Suprapubic skin (tissue), 4 donors: Measurements from ENCODE around the gene PHF21A. TPM values are rescaled to one million over a fixed set of nuclear protein-coding genes. Genes with fewer than 3 reads are reported as not detected.

Source experiments
- DNase-seq, 2 donors: peaks; one replicate each; pipeline ENCODE4 v3.0.0-alpha.2; 2019; ENCODE audit warnings: low spot score in 2 of 2
- H3K27ac ChIP-seq: fragments of 200-600 bp; sonication (generic); one replicate; pipeline ENCODE4 v1.5.1; 2019
- H3K27me3 ChIP-seq: fragments of 200-600 bp; sonication (generic); one replicate; pipeline ENCODE4 v1.5.1; 2019
- H3K36me3 ChIP-seq: fragments of 200-600 bp; sonication (generic); one replicate; pipeline ENCODE4 v1.5.1; 2019
- H3K4me1 ChIP-seq: fragments of 200-600 bp; sonication (generic); one replicate; pipeline ENCODE4 v1.5.1; 2019
- H3K4me3 ChIP-seq: fragments of 200-600 bp; sonication (generic); one replicate; pipeline ENCODE4 v1.5.1; 2019; ENCODE audit warnings: mild to moderate bottlenecking
- H3K9me3 ChIP-seq: fragments of 200-600 bp; sonication (generic); one replicate; pipeline ENCODE4 v1.5.1; 2019
- EP300 ChIP-seq: sonication (generic); formaldehyde crosslinking; IDR thresholded peaks from one replicate; pipeline ENCODE4 v1.6.1; 2017; ENCODE audit warnings: antibody characterized with exemption
- POLR2A ChIP-seq, 2 donors: fragments of 450-650 bp; IDR thresholded peaks; one replicate each; pipeline ENCODE4 v1.6.1; 2017; ENCODE audit warnings: antibody characterized with exemption in 2 of 2, mild to moderate bottlenecking in 2 of 2, moderate library complexity in 2 of 2
- POLR2AphosphoS5 ChIP-seq, 3 donors: sonication (generic); formaldehyde crosslinking; IDR thresholded peaks; one replicate each; pipeline ENCODE4 v1.6.1; 2017; ENCODE audit warnings: antibody characterized with exemption in 3 of 3
- WGBS: methylation state at CpG from one replicate; pipeline ENCODE4 v1.1.5; 2018; 5-methylcytosine and 5-hydroxymethylcytosine counted together
- total RNA-seq, 4 donors: library from RNA; depleted of rRNA; stranded (reverse); fragments of >200 nt; gene quantifications; one replicate each; pipeline ENCODE4 v1.1.0, GENCODE V29; 2016
- TF ChIP-seq, protein P1 (sequence below), 2 donors: fragments of 200-600 bp in 1 of 2; fragments of 450-650 bp in 1 of 2; sonication (generic) in 1 of 2; IDR thresholded peaks; one replicate each; pipeline ENCODE4 v1.5.1; 2016 to 2019; ENCODE audit warnings: antibody characterized with exemption in 2 of 2, mild to moderate bottlenecking in 1 of 2, moderate library complexity in 1 of 2

PHF21A gene
- total RNA-seq, 4 donors from 2014 or later, result 15.1 to 89.2 (median 26.6) TPM

DNA sequence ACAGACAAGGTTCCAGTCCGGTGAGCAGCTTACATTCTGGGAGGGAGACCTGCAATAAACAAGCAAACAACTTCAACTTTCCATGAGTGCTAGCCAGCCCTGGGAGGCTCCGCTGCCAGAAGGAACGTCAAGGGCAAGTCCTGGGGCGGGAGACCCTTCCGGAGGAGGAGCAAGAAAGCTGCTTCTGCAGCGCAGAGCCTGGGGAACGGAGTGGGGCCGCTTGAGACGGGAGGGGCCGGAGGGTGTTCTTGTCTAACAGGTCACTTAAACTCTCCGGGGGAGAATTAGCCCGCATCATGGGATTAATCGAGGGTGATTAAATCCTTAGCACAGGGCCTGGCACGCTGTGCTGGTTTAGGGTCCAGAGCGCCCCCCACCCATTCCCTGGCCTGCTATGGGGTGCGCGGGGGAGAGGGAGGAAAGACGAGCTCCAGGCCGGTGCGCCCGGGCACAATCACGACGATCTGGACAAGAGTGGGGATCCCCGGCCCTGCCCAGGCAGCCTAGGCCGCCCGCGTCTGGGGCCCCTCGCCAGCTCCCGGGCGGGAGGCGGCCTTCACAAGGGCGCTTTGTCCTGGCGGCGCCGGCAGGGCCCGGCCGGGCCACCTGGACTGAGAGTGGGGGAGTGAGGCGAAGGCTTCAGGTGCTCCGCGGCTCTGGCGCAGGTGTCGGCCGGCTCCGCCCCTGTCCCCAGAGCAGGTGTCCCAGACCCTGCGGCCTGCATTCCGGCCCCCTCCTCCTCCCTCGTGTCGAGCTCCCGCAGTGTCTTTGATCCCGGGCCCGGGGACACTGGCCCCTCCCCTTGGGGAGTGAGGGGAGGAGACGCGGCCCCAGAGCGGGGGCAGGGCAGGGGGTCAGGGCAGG lies 199.5 kb downstream of the PHF21A start:
- DNase-seq, result peak in 1 of 2 donors; percentile 76
- Histone ChIP-seq H3K36me3 (no peaks in the 10 kb centered on the region), H3K9me3 (no peaks in the 10 kb centered on the region), H3K4me1 (peaks cover 52% of the 10 kb centered on the region), H3K27me3 (peaks cover 15% of the 10 kb centered on the region), H3K4me3 (peak overlapping the region; percentile 57), H3K27ac (peak overlapping the region; percentile 71)
- TF ChIP-seq, protein P1, sequence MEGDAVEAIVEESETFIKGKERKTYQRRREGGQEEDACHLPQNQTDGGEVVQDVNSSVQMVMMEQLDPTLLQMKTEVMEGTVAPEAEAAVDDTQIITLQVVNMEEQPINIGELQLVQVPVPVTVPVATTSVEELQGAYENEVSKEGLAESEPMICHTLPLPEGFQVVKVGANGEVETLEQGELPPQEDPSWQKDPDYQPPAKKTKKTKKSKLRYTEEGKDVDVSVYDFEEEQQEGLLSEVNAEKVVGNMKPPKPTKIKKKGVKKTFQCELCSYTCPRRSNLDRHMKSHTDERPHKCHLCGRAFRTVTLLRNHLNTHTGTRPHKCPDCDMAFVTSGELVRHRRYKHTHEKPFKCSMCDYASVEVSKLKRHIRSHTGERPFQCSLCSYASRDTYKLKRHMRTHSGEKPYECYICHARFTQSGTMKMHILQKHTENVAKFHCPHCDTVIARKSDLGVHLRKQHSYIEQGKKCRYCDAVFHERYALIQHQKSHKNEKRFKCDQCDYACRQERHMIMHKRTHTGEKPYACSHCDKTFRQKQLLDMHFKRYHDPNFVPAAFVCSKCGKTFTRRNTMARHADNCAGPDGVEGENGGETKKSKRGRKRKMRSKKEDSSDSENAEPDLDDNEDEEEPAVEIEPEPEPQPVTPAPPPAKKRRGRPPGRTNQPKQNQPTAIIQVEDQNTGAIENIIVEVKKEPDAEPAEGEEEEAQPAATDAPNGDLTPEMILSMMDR (IDR thresholded peaks at IDR 0.05), result no peak
- TF ChIP-seq EP300, result no peak
- no peak for TF ChIP-seq POLR2AphosphoS5 (IDR thresholded peaks at IDR 0.05)
- TF ChIP-seq POLR2A (IDR thresholded peaks at IDR 0.05), result no peak
- 42% methylated on average over 24 of the region's 54 CpGs for WGBS

DNA sequence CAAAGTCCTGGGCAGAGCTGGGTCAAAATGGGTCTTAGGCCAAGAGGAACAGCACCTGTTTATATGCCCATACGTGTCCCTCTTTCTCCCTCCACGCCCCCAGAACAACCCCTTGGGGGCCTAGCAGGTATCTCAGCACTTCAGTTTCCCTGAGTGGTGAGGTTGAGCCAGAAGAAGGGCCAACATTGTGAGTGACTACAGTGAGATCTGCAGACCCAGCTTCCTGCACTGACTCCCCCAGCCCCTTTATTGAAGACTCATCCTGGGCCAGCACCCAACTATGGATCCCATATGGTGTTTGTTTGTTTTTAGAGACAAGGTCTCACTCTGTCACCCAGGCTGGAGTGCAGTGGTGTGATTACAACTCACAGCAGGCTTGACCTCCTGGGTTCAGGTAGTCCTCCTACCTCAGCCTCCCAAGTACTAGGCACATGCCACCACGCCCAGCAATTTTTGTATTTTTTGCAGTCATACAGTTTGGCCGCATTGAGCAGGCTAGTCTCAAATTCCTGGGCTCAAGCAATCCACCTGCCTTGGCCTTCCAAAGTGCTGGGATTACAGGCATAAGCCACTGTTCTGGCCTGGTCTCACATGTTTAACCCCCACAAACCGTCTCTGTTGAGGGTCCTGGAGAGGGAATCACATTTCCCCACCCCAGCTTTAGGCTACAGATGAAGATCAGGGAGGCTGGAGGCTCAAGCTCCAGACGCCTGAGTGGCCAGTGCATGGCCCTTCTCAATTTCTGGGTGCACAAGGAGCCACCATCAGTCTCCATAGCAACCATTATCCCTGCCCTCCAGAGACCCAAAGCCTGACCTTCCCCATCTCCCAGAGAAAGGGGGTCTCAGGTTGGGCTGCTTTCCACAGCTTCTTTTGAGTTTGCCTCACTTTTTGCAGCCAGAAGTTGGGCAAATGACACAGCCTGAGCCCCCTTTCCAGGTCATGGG lies 200.4 kb downstream of the PHF21A start:
- peak overlapping the region; percentile 71 for H3K27ac ChIP-seq
- H3K36me3 ChIP-seq, result peaks cover 4% of the 10 kb centered on the region
- WGBS, result 77% methylated on average over 6 of the region's 6 CpGs
- H3K4me1 ChIP-seq, result peaks cover 62% of the 10 kb centered on the region
- H3K4me3 ChIP-seq, result no peak overlapping the region
- H3K27me3 ChIP-seq, result peaks cover 15% of the 10 kb centered on the region
- DNase-seq, result no peak
- no peaks in the 10 kb centered on the region for H3K9me3 ChIP-seq
- no peak for TF ChIP-seq POLR2AphosphoS5 (IDR thresholded peaks at IDR 0.05)
- TF ChIP-seq, protein P1 (IDR thresholded peaks at IDR 0.05), result no peak
- no peak for TF ChIP-seq POLR2A (IDR thresholded peaks at IDR 0.05)
- no peak for TF ChIP-seq EP300

DNA sequence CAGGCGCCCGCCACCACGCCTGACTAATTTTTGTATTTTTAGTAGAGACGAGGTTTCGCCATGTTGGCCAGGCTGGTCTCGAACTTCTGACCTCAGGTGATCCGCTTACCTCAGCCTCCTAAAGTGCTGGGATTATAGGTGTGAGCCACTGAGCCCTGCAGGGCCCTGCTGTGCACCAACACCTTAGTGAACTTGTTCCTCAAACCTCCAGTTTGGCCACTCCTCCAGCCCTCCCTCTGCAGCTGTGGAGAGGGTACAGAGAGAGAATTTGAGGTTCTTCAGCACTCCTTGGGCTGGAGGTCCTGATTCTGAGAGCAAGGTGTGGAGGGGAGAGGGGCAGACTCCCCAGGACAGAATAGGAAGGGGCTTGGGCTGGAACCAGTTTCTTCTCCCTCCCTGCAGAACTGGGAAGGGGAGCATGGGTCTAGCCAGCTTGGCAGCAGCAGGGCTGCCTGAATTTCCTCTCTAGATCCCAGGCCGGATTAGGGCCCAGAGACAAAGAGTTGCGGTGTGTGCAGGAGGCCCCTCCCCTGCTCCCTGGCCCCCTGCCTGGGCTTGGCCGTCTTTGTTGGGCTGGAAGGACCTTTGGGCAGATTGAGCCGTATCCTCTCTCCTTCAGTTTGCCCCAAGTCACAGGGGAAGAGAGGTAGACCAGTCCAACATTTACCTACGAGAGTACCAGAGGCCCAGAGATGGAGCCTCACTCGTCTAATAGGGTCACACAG lies 201.3 kb downstream of the PHF21A start:
- H3K36me3 ChIP-seq, result peaks cover 12% of the 10 kb centered on the region
- no peaks in the 10 kb centered on the region for H3K9me3 ChIP-seq
- TF ChIP-seq POLR2AphosphoS5 (IDR thresholded peaks at IDR 0.05) (no peak), POLR2A (IDR thresholded peaks at IDR 0.05) (no peak), EP300 (no peak)
- TF ChIP-seq, protein P1 (IDR thresholded peaks at IDR 0.05), result no peak
- peak overlapping the region; percentile 71 for H3K27ac ChIP-seq
- WGBS, result 91% methylated on average over 7 of the region's 13 CpGs
- peaks cover 62% of the 10 kb centered on the region for H3K4me1 ChIP-seq
- H3K4me3 ChIP-seq, result no peak overlapping the region
- H3K27me3 ChIP-seq, result peaks cover 15% of the 10 kb centered on the region
- peak in 1 of 2 donors; percentile 60 for DNase-seq

DNA sequence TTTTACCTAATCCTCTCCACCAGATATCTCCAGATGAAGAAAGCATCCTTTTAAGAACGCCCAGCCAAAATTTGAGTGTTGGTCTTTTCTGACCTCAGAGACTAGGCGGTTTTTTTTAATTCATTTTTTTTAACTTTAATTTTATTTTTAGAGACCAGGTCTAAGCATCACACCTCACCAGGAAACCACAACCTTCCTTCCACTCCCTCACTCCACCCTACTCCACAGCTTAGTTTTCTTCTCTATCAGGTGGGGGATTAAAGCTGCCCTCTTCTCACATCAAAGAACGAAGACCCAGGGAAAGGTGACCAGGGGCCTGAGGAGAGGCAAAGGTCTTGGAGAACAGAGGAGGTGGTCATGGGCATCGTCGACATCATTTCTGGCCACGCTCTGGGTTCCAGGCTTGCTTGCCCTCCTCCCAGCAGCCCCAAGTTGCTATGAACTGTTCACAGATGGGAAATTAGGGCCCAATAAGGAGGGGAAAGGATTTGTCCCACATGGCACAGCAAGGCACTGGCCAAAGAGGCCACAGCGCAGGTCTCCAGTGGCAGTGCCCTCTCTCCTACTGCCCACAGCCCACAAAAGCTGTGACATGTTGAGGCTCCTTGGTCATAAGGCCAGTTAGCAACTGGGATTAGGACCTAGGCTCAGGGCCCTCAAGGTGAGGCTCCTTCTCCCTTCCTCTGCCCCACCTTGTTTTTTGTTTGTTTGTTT lies 202.1 kb downstream of the PHF21A start:
- Histone ChIP-seq H3K27me3 (peaks cover 15% of the 10 kb centered on the region), H3K4me1 (peaks cover 53% of the 10 kb centered on the region), H3K4me3 (peak overlapping the region; percentile 89), H3K36me3 (peaks cover 21% of the 10 kb centered on the region), H3K27ac (no peak overlapping the region), H3K9me3 (no peaks in the 10 kb centered on the region)
- WGBS, result 62% methylated on average over 7 of the region's 7 CpGs
- peak in 1 of 2 donors; percentile 56 for DNase-seq
- TF ChIP-seq, protein P1 (IDR thresholded peaks at IDR 0.05), result no peak
- TF ChIP-seq POLR2A (IDR thresholded peaks at IDR 0.05) (no peak), EP300 (no peak), POLR2AphosphoS5 (IDR thresholded peaks at IDR 0.05) (no peak)
